Activated CD8-positive, alpha-beta memory T cell treated with anti-CD3 and anti-CD28 coated beads for 4 hours (primary cell): ENCODE data around the gene CGNL1.

Experiments
- DNase-seq, 2 donors: peaks; one replicate each; pipeline ENCODE4 v3.0.0-alpha.2; 2020; ENCODE audit warnings: low read depth in 2 of 2

The CGNL1 gene

GRCh38 chr15:57496594-57496945 is 120.3 kb downstream of the CGNL1 start:
- DNase-seq = no peak

- DNase-seq = no peak
These were observed 120.9 kb downstream of the CGNL1 start for GRCh38 chr15:57496946-57497869.

GRCh38 chr15:57500256-57500655 is 124.0 kb downstream of the CGNL1 start:
- DNase-seq = no peak

- no peak for DNase-seq
These were observed 124.8 kb downstream of the CGNL1 start for GRCh38 chr15:57500979-57501576.

- DNase-seq = no peak
These were observed 125.8 kb downstream of the CGNL1 start for GRCh38 chr15:57502116-57502515.

- DNase-seq = no peak
These were observed 126.9 kb downstream of the CGNL1 start for GRCh38 chr15:57503051-57503702.

GRCh38 chr15:57503911-57504598 is 127.8 kb downstream of the CGNL1 start:
- no peak for DNase-seq

GRCh38 chr15:57504599-57504940 is 128.3 kb downstream of the CGNL1 start:
- no peak for DNase-seq

- DNase-seq = no peak
These were observed 128.9 kb downstream of the CGNL1 start for GRCh38 chr15:57505056-57505715.

GRCh38 chr15:57505949-57506391 is 129.7 kb downstream of the CGNL1 start:
- no peak for DNase-seq

- no peak for DNase-seq
These were observed 130.1 kb downstream of the CGNL1 start for GRCh38 chr15:57506422-57506821.

- DNase-seq = no peak
These were observed 130.8 kb downstream of the CGNL1 start for GRCh38 chr15:57507111-57507510.

- no peak for DNase-seq
These were observed 132.8 kb downstream of the CGNL1 start for GRCh38 chr15:57509126-57509525.

GRCh38 chr15:57509965-57510364 is 133.7 kb downstream of the CGNL1 start:
- no peak for DNase-seq

- DNase-seq = no peak
These were observed 134.3 kb downstream of the CGNL1 start for GRCh38 chr15:57510647-57511046.

- no peak for DNase-seq
These were observed 140.2 kb downstream of the CGNL1 start for GRCh38 chr15:57516327-57517029.

- no peak for DNase-seq
These were observed 140.8 kb downstream of the CGNL1 start for GRCh38 chr15:57517030-57517671.

- no peak for DNase-seq
These were observed 142.6 kb downstream of the CGNL1 start for GRCh38 chr15:57518779-57519405.

GRCh38 chr15:57519806-57520205 is 143.5 kb downstream of the CGNL1 start:
- DNase-seq = no peak

- DNase-seq = no peak
These were observed 145.2 kb downstream of the CGNL1 start for GRCh38 chr15:57521503-57521902.
